GM12801 (cell line): ENCODE measurements around the gene ICAM2.

Experiments used
- TF ChIP-seq, protein P1 (sequence below): IDR thresholded peaks from one replicate; pipeline ENCODE4 v1.5.1; 2011; ENCODE audit warnings: control low read depth; ENCODE audit not compliant: insufficient read length; ENCODE audit errors: extremely low read depth

ICAM2 gene

DNA sequence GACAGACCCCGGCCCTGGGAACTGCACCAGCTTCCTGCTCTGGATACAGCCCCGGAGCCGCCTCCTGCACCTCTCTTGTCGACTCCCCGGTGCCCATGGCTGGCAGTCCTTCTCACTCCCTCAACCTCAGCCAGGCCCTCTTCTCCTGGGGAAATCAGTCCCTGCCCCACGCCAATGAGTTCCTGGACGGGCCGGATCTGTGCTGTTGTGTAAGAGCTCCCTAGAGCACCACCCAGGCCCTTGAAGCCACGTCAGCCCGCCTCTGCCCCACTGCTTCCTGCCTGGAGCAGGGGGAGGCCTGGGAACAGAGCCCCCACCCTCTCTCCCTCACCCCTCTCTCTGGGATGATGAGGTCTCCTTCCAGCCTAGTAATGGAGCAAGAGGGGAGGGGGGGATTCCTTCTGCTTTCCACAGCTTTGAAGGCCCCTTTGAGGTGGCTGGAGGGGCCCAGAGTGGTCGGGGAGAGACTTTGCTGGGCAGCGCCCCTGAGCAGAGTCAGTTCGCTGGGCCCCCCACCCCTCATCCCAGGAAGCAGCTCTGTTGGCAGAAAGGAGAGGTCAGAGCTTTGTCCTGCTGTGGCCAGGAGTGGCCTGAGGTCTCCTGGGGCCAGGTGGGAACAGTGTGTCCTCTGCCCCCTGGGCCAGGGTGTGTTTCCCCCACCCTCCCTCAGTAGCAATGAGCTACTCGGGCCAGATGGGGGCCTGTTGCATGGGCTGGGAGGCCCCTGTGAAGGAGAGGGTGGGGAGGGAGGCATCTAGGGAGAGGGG is 18.5 kb downstream of the ICAM2 start:
- TF ChIP-seq, protein P1, sequence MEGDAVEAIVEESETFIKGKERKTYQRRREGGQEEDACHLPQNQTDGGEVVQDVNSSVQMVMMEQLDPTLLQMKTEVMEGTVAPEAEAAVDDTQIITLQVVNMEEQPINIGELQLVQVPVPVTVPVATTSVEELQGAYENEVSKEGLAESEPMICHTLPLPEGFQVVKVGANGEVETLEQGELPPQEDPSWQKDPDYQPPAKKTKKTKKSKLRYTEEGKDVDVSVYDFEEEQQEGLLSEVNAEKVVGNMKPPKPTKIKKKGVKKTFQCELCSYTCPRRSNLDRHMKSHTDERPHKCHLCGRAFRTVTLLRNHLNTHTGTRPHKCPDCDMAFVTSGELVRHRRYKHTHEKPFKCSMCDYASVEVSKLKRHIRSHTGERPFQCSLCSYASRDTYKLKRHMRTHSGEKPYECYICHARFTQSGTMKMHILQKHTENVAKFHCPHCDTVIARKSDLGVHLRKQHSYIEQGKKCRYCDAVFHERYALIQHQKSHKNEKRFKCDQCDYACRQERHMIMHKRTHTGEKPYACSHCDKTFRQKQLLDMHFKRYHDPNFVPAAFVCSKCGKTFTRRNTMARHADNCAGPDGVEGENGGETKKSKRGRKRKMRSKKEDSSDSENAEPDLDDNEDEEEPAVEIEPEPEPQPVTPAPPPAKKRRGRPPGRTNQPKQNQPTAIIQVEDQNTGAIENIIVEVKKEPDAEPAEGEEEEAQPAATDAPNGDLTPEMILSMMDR, result no peak

DNA sequence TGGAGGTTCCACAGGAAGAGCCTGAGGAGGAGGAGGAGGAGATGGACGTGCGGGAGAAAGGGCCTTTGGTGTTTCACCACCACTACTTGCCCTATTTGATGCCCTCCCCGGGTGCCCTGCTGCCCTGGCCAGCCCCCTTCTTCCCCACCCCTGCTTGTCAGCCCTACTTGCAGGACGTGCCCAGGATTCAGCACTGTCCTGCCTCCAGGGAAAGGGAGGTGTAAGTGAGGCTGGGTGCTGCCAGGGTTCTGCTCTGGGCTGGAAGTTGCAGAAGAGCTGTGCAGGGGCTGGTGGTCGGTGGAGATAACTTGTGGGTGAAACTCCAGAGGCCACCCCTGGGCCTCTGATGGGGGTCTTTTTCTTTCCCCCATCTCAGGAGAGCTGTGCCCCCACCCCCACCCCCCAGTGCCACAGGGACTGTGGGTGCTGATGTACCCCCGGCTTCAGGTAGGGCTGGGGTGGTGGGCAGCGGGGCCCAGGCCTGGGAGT is 19.3 kb downstream of the ICAM2 start:
- TF ChIP-seq, protein P1, result no peak

DNA sequence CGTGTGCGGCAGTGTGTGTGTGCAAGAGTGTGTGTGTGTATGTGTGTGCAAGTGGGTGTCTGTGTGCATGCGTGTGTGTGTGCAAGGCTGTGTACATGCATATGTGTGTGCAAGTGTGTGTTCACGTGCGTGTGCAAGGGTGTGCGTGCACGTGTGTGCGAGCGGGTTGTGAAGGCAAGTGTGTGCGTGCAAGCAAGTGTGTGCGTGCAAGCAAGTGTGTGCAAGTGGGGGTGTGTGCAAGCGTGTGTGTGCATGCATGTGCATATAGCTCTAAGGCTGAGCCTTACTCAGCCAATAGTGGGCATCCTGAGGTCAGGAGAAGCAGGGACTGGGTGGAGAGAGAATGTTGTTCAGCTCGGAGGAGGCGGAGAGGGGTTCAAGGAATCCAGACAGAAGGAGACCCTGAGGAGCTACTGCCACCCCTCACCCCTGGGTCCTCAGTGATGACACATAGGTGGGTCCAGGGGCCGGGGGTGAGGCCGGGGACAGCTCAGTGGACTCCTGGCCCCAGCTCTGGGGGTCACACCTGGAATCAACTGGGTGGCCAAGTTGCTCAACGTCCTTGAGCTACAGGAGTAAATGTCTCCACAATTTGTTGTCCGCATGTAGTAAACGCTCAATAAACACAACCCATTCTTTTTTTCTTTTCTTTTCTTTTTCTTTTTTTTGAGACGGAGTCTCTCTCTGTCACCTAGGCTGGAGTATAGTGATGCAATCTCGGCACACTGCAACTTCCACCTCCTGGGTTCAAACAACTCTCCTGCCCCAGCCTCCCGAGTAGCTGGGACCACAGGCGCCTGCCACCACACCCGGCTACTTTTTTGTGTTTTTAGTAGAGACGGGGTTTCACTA is 20.5 kb downstream of the ICAM2 start:
- TF ChIP-seq, protein P1, result no peak

DNA sequence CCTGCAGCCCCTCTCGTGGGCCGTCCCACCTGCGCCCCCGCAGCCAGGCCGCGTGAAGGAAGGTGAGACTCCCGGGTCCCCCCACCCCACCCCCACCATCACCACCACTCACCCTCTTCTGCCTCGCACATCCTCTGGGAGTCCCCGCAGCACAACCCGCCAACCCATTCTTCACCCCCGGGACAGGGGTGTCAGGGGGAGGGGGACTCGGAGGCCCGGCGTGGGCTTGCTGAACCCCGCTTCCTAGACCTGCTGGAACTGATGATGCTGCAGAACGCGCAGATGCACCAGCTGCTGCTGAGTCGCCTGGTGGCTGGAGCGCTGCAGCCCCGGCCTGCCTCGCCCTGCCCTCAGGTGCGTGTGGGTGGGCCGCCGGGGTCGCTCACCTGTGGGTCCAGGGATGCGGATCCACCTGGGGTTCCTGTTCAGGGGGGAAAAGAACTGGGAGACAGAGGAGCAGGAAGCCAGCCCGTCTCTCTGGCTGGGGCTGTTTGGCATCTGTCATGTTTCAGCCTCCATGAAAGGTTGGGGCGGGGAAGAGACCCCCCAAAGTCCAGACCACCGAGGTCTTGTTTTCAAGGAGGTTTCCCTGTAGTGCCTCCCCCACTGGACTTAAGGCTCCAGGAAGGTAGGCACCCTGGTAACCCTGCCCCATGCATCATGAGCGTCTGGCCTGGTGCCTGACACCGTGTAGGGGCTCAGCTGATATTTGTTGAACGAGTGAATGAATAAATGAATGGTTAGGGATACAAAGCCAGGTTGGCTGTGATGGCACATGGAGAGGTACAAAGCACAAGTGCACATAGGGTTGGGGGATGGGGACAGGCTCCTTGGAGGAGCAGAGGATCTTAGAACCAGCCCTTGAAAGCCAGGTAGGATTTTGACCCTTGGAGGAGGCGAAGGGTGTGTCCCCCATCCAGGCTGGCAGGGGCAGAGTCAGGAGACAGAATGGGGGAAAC is 21.4 kb downstream of the ICAM2 start:
- TF ChIP-seq, protein P1, result no peak

DNA sequence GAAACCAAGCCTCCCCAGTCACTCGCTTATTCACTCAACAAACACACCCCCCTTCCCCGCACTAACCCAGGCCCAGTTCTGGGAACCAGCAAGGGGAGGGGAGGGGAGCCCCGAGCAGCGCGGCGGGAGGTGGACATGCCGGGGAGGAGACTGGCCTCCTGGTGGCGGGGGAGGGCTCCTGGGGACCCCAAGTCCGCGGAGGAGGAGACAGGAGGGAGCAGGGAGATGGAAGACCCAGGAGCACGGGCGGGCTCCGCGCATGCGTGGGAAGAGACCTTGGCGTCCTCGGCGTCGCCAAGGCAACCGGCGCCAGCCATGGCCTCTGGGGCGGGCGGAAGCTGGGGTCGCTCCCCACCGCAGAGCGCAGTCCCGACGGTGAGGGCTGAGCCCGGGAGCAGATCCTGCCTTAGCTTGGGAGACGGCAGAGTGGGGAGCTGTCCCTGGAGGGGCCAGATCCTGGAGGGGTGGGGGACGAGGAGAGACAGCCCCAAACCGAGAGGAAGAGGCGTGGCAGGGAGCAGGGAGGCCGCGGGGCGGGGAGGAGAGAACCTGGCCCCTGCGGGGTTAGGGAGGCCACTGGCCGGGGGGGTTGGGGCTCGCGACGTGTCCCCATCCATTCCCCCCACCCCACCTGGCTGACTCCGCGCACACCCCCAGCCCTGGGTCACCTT is 22.2 kb downstream of the ICAM2 start, which contains the start of gene PRR29:
Gene PRR29, plus strand, starts transcription at position 302 of the 671 bp plus-strand sequence. Its CDS starts 14 bp downstream, at position 316.
- TF ChIP-seq, protein P1, result no peak

DNA sequence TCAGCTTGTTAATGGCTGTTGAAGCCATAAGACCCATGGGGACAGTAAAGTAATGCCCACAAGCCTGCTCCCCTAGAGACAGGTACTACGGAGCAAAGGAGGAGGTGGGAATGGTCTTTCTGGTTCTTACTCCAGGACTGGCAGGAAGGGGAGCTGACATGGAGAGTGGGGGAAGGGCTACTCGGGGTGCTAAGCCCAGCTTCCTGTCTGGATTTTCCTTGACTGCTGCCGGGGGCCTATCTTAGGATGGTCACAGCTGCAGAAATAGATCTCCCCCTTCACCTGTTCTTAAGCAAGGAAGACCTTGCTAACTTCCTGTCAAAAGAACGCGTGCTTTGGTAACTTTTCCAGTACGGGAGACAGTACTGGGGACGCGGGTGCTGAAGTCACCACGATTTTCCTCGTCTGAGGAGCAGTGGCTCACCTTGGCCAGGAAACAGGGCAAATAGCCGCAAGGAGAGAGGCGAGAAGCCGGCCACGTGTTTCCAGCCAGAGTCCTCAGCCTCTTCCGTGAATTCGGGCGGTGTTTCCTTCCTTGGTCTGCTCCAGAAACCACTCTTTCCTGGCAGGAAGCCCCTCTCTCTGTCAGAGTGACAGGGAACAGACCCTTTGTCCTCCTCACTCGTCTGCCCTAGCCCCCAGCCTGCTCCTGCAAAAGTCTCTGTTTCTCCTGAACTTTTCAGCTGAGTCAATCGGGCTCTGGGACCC is 22.9 kb downstream of the ICAM2 start:
- TF ChIP-seq, protein P1, result no peak
